ENCODE results near the gene TMEM63B. TPM values are rescaled to one million over a fixed set of nuclear protein-coding genes. Genes with fewer than 3 reads are reported as not detected.

The TMEM63B gene
- total and polyA plus RNA-seq, 9 of the 15 experiments (the other 6 are each of a cell fraction or from before 2014, with no cell fraction given) = 0.14 to 39.4 (median 14.4) TPM

- TF ChIP-seq ZNF57 (CRISPR knock-in tag; IDR thresholded peaks at IDR 0.05) = no peak
- TF ChIP-seq ZNF561 (CRISPR knock-in tag; conservative IDR thresholded peaks at IDR 0.05) = no peak
- no peak for TF ChIP-seq PATZ1 (CRISPR knock-in tag; IDR thresholded peaks at IDR 0.05; ENCODE audit: borderline replicate concordance)
- TF ChIP-seq JUN (IDR thresholded peaks at IDR 0.05; ENCODE audit: borderline replicate concordance, low read depth, low read length) = peak; percentile 54; the same call in 1 of the 2 replicates
- TF ChIP-seq JUN (CRISPR knock-in tag; IDR thresholded peaks at IDR 0.05; ENCODE audit: borderline replicate concordance) = no peak
- TF ChIP-seq KLF10 (CRISPR knock-in tag; IDR thresholded peaks at IDR 0.05) = no peak
- no peak for TF ChIP-seq ZNF583 (CRISPR knock-in tag; IDR thresholded peaks at IDR 0.05)
- no peak for TF ChIP-seq RNF219 (CRISPR knock-in tag; IDR thresholded peaks at IDR 0.05)
- TF ChIP-seq SMAD3 (CRISPR knock-in tag; conservative IDR thresholded peaks at IDR 0.05) = no peak
- no peak for TF ChIP-seq KLF13 (tag; IDR thresholded peaks at IDR 0.05; ENCODE audit: borderline replicate concordance, low read depth)
- TF ChIP-seq ZNF609 (CRISPR knock-in tag; IDR thresholded peaks at IDR 0.05; ENCODE audit: borderline replicate concordance) = no peak
- no peak for TF ChIP-seq ZBTB5 (IDR thresholded peaks at IDR 0.05)
- peak; percentile 75; the same call in 1 of the 2 replicates for TF ChIP-seq MTA3 (IDR thresholded peaks at IDR 0.05; ENCODE audit: borderline replicate concordance)
- TF ChIP-seq MLLT1 (IDR thresholded peaks at IDR 0.05) = peak in 1 of 2 experiments; percentile 92; a peak in 2 of 4 replicates
Measured at GRCh38 chr6:44151348-44152108, 24.2 kb downstream of the TMEM63B start (continued).
